NCI-H2029 (cell line): ENCODE data around the gene ENO1.

Experiments used
- DNase-seq: peaks from one replicate; lab custom pipeline; 2025; lab: John Stamatoyannopoulos, UW

Gene ENO1

DNA sequence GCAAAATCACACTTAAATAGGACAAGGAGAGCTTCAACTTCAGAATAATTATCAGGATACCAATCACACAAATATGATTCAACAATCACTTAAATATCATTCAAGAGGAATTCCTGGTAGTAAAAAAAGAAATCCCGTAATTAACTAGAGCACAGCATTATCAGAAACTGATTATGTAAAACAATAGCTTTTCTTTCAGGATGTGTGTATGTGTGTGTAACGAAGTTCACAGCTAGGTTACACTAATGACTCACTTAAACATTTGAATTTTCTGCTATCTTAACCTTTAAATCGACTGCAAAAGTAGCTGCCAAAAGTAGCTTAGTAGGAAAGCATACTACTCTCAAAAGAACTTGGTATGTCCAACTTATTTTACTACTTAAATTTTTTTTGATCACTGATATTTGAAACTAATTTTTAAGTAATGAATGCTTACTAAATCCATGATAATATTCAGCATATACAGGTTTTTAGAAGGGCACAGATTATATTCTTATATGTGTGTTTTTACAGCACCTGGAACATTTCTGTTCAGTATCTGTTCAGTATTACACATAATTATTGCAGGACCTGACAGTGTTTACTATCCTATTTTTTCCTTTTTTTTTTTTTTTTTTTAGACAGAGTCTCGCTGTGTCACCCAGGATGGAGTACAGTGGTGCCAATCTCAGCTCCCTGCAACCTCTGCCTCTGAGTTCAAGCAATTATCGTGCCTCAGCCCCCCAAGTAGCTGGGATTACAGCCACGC is 65.3 kb downstream of the ENO1 start:
- DNase-seq, result no peak

DNA sequence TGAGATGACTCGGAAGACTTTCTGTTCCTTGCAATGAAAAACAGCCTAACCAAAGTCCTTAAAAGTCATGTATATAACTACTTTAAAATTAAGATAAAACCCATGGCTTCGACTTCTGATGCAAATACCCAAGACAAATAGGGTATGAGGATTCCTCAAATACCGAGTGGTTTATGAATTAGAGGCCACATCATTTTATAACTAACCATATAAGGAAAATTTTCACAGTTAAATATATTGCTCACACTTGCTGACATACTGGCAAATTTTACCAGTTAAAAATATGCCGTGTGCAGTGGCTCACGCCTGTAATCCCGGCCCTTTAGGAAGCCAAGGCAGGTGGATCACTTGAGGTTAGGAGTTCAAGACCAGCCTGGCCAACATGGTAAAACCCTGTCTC is 66.4 kb downstream of the ENO1 start:
- DNase-seq, result no peak
